Forelimb muscle (tissue), 1 donor: ENCODE results near the gene CHAC1. TPM values are rescaled to one million over a fixed set of nuclear protein-coding genes. Genes with fewer than 3 reads are reported as not detected.

Source experiments
- DNase-seq: peaks from one replicate; pipeline ENCODE4 v3.0.0-alpha.2; 2013; ENCODE audit warnings: low read depth
- polyA plus RNA-seq: library from polyadenylated mRNA; unstranded; fragments of 120-200 nt; gene quantifications from one replicate; pipeline ENCODE4 v1.2.1, GENCODE V29; 2013; ENCODE audit not compliant: insufficient read length

CHAC1 gene, protein sequence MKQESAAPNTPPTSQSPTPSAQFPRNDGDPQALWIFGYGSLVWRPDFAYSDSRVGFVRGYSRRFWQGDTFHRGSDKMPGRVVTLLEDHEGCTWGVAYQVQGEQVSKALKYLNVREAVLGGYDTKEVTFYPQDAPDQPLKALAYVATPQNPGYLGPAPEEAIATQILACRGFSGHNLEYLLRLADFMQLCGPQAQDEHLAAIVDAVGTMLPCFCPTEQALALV
- 9.5 TPM for polyA plus RNA-seq

DNA sequence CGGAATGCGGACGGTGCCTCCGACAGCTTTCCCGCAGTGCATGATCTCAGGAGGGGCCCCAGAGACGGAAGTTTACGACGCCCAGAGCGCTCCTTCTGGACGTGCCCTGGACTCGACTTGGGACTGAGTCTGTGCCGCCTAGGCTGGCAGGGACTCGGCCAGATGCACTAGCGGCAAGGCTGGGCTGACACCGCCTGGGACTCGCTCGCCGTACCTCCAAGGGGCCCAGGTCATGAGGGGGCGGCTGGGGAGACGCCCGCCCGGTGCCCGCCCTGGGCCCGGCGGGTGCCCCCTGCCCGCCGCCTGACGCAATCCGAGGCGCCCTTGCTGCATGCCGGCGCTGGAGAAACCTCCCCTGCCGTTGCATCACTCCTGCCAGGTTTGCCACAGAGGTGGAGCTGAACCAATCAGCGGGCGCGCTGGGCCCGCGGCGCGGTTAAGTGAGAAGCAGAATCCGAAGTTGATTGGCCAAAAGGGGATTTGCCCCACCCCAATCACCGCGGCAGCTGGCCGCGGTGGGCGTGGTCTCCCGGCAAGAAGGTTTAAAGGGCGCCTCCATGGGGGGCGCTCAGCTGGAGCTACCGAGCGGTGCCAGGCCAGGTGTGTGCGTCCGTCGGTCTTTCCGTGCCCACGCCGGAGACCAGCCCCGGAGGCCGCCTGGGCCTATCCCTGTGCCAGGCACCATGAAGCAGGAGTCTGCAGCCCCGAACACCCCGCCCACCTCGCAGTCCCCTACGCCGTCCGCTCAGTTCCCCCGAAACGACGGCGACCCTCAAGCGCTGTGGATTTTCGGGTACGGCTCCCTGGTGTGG, at the start of gene CHAC1:
TSS of gene CHAC1 (plus strand) at position 571 of the 812 bp plus-strand sequence. CDS start at position 684, 113 bp downstream.
- DNase-seq: peak; percentile 77

DNA sequence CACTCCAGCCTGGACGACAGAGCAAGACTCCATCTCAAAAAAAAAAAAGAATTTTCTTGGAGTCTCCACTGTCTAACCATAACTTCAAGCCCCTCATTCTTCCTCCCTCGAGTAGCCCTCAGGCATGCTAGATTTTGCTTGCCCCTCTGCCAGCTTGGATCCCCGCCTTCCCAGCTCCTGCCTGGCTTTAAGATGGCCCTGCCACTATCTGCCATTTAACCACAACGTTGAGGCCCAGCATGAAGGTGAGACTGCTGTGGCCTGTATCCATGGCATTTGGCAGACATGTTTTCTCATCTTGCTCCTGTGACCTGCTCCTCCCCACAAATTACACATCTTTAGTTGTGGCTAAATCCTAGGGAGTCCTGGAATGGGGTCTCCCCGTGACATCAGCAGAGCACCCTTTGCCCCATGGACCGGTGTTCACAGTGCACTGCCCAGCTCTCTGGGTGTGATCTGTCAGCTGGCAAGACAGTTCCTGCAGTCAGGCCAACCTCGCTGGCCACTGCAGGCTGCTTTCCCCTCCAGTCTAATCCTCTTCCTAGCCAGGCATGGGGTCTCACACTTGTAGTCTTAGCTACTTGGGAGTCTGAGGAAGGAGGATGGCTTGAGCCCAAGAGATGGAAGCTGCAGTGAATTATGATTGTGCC, 48.6 kb upstream of the CHAC1 start:
- DNase-seq: no peak

DNA sequence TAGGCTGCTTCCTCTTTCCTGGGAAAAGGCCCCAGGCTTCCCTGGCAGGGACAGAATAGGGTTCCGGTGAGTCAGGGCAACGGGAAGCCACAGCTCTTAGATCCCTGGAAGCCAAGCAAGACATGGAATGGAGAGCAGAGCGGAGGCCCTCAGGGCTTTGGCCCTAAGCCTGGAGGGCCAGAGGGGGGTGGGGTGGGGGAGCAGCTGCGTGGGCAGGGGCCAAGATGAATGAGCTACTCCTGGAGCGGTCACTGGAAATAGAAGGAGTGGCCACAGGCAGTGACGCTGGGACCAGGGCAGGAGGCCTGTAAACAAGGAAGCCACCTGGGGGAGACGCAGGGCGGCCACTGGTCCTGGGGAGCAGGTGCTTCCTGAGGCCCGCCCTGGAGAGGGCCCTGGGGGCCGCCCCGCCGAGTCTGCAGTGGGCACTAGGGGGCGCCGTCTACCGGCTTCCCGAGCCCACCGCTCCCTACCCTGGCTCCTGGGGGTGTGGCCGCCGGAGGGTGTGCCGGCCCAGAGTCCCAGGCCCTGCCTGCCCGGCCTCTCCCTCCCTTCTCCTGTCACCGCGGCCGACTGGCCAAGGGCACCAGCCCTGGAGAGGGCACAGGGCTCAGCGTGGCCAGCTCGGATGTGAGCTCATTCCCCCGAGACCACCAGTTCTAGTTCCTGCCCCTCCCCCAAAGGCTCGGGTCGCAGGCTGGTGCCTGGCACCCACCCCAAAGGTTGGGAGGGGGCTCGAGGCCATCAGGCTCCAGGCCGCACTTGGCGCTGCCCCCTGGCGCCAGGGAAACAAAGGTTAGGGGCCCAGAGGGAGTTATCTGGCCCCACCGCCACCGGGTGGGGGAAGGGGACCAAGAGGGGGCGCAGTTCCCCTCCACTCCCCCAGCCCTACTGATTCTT, 46.9 kb upstream of the CHAC1 start:
- DNase-seq: peak; percentile 70

DNA sequence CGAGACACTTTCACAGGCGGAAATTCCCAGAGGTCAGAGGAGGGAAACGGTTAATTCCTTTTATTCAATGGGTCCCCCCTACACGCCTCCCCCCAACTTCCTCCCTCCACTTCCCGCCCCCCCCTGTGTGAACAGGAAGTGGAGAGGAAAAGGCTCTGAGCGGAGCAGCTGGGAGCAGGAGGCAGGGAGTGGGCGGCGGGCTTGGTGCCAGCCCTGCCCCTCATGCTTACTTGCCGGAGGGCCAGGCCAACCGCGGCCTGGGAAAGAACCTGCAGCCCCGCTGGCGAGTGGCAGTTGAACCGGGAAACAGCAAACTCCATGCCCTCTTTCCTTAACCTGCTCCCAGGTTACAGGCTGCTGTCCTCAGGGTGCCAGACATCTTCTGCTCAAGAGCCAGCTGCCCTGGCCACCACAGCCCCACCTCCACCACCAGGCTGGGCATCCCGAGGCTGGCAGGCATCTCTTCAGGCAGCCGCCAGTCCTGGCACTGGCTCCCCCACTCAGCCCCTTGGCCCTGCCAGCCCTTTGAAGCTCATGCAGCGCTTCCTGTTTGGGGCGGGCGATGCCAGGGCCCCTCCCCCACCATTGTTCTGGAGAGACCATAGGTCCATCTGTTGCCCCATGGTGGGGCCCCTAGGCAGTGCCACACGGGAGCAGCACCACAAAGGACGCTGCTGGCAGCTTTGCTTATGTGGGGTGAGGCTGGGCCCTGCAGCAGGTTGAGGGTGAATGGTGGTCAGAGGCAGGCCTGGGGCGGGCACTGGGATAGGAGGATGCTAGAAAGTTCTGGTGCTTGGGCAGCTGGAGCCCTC, 46.1 kb upstream of the CHAC1 start:
- DNase-seq: no peak

DNA sequence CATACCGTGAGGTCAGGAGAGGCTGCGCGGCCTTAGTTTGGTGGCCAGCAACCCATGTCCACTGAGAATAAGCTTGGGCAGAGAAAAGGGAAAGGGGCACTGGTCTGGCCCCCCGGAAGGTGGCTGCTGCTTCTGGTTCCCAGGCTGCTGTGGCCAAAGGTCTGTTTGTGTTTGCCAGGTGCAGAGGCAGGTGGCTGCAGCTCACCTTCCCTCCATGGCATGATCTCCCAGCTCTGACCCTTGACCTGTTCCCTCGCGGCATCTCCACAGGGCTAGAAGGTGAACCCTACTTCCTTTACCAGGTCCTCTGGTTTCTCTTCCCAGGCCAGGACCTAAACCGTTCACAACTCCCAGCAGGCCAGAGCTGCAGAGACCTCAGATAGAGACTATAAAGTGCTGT, 45.2 kb upstream of the CHAC1 start:
- no peak for DNase-seq

DNA sequence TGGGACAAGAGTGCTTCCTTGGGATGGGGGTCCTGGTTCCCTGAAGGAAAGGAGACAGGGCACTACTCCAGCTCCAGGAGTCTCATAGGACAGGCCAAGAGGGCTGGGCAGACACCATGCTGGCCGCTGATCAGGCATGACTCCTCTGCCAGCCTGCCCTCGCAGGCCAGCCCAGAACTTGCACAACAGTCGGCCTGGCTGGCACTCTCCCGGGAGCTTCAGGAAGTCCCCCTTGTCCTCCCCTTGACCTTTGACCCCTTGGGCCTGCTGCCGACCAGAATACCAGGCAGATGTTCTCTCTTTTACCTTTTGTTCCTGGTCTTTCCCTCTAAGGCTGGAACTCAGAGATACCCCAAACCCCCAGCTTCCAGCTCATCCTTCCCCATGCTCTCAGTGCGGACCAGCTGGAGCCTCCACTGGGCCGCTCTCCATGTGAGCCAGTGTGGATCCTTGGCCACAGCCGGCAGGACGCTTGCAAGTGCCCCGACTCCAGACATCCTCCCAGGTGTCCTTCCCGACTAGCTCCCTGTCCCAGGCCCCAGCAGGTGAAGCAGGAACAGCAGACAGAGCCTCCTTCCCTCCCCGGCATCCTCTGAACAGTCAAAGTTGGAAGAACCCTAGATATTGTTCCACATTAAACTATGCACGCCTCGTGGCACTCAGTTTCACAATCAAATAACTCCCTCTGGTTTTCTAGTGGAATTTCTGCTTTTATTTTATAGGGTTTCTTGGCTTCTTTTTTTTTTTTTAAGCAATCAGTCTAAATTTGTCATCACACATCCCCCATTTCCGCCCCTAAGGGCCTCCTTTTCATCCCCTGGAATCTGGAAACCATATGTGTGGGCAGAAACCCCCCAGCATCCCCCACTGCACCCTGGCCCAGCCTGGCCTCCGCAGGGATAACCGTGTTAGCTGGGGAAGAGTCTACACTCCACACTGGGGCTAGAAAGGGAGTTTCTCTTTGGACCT, 43.3 kb upstream of the CHAC1 start:
- no peak for DNase-seq

DNA sequence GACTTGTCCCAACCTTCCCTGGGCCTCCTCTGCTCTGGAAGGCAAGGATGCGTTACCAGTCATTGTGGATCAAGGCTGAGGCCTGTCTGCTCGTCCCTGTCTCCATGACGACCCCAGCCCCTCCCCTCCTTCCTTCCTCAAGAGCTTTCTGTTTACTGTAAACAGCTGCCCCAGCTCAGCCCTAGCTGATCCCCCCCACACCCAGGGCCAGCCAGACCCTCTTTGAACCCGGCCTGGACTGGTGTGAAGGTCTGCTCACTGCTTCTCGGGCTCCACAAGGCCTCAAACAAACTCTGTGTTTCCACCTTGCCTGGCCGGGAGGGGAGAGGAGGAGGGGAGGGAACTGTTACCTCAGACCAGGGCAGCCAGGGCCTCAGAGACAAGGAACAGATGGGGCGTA, 42.1 kb upstream of the CHAC1 start:
- no peak for DNase-seq

DNA sequence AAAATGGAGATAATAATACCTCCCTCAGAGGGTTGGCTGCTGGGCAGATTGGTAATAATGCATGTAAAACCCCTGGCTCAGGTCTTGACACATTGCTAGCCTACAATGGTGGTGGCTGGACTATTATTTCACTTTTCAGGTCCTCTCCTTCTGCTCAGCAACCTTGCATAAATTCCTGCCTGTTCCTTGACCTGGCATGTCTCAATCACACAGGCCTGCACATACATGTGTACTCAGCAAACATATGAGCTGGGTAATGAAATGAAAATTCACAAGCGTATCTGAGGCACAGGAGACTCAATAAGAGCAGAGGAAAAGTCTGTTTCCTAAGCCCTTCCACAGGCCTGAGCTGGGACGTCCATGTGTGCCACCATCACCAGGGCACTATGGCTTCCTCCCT, 41.6 kb upstream of the CHAC1 start:
- DNase-seq: no peak

DNA sequence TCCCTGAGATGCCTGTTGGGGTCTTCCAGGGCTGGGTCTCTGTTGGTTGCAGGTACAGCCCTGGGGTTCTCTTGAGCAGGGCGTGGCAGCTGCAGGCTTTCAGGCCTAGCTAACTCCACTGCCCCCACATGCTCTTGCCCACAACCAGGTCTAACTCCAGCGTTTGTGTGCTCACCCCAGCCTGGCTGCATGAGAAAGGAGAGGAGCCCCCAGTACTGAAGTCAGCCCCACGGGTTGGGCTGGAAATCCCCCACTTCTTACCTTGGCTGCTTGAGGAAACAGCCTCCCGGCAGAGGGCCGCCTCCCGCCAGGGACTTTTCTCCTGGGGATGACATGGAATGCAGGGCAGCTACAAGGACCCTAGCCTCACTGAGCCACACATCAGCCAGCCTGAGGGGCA, 40.8 kb upstream of the CHAC1 start:
- no peak for DNase-seq

DNA sequence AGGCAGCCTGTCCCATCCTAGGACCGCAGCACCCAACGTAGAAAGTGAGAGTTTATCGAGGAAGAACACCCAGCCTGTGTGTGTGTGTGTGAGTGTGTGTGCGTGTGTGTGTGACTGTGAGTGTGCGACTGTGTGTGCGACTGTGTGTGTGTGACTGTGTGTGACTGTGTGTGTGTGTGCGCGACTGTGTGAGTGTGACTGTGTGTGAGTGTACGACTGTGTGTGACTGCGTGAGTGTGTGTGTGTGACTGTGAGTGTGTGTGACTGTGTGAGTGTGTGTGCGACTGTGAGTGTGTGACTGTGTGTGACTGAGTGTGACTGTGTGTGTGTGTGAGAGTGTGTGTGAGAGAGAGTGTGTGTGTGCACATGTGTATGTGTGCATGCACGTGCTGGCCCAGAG, 39.3 kb upstream of the CHAC1 start:
- DNase-seq: no peak

DNA sequence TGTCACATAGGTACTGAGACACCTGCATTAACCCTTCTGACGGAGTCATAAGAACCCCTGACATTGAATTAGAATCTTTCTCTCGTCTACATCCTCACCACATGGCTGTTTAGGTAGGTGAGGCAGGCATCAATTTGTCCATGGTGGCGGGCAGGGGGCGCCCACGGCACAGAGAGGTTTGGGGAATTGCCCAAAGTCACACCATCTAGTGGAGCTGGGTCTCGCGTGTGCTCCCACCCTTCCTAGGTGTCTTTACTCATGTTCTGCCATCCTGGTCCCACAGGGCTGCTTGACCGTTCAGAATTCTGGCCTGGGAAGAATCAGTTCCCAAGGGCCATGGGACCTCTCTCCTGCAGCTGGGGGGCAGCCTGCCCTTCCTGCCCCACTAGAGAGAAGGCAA, 38.8 kb upstream of the CHAC1 start:
- DNase-seq: no peak

DNA sequence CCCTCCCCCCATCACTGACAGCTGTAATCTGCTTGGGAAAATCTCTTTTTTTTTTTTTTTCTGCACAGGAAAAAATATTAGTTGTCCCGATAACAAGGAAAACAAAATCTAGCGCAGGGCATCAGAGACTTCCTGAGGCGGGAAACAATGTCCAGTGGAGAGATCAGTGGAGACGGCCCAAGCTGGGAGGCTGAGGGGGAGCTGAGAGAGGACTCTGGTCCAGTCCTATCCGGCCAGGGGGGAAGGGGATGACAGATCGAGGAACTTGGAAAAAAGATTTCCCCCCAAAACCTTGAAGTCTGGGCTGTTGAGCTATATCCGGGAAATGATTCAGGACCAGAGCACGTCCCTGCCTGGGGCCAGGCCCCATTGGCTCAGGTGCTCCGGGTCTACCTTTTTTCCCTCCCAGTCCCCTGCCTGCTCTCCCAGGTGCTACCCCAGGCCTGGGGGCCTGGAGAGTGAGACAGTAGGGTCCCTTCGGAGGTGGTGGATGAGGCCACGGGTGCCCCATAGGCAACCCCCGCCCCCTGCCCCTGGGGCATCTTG, 38.1 kb upstream of the CHAC1 start:
- no peak for DNase-seq

DNA sequence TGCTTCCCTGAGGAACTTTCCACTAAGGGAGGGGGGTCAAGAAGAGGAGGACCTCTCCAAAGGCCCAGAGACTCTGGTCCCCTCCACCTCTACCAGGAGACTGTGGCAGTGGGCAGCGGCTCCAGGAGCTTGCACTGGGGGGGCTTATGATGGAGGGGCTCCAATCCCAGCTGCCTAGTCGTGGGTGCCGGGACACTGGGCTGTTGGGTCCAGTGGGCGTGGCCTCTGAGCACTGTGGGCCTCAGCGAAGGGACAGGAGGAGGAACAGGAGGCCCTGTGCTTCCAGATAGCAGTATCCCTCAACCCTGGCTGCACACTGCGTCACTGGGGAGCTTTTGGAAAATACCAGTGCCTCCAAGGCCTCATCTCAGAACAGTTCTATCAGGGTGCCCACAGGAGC, 37.6 kb upstream of the CHAC1 start:
- no peak for DNase-seq

DNA sequence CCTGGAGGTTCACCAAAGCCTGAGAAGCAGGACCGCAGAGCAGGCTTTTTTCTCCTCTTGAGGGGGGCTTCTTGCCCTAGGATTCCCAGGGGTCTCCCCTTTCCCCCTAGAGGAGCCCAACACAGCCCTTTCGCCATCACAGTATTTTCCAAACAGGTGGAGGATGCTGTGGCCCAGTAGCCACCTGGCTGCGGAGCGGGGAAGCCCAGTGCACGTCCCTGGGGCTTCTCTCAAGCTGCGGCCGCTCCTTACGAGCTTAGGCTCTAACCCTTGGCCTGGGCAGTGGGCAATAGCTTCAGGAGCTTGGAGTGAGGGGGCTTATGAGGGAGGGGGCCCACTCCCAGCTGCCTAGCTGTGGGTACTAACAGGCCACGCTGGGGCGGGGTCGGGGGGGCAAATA, 35.7 kb upstream of the CHAC1 start:
- no peak for DNase-seq

DNA sequence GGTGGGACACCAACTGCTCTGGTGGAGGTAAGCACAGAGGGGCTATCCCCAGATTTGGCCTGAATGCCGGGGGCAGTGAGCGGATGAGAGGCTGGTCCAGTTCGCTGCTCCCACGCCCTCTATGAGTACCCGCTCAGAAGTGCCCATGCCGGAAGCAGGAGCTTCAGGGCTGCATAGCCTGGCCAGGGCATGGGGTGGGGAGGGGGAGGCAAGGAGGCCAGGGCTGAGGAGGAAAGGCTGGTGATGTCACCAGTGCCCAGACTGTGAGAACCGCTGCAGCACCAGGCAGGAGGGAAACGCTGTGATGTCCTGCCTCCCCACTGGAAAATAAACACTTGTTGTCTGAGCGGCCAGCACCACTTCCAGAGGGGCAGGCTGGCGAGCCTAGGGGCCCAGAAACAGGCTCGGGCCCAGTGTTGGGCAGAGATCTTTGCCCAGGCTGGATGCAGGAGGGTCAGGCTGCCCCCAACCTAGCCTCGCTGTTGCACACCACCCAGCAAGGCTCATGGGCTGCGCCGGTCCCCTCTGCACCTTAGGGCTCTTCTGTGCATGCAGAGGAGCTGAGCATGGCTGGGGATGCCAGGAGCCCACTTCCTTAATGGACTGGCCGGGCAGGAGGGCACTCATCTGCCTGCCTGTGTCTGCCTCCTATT, 35.0 kb upstream of the CHAC1 start:
- DNase-seq: no peak

DNA sequence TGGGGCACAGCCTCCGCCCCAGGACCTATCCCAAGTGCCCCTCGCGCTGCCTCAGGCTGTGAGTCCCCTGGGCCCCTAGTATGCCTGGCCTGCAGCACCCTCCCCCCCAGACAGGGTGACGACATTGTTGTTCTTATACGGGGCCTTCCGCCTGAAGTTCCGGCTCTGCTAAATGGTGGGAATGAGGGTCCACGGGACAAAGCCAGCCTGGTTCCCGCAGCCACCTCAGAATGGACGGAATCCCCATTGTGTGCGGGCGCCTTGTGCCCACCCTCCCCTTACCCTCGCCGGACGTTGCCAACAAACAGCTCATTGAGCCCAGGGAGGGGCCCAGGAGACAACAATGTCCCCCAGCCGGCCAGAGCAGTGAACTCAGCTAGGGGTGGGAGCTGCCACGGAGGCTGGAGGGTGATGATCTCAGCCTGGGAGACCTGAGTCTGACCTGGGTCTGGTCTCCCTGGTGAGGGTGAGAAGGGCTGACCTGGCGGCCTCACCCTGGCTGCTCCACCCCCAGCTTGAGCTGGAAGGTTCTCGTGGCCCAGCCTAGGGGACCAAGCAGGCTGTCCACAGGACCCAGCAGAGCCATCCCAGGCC, 34.4 kb upstream of the CHAC1 start:
- no peak for DNase-seq

DNA sequence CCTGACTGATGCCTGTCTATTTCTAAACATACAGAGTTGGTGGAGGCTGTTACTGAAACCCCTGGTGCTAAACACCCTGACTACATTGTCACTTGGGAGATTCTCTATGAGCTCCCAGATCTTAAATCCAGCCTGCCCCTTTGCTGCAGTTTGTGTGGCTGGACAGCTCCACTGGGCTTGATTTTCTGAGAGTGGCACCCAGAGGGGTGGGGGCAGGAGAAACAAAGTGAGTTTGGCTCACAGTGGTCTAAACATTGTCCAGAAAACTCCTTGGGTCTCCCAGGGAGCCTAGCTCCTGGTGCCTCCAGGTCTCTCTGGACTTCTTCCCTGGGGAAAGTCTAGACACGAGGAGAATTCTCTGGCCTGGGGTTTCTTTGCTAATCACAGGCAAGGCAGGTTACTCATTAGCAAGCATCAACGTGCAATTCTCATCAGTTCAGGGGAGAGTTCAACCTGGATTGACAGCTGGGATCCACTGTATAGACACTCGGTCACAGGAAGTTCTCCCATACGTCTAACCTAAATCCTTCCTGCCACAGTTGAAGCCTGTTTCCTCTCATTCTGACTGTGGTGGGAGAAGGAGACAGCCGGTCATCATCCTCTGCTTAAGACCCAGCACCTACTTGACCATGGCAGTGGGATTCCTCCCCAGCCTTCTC, 31.2 kb upstream of the CHAC1 start:
- DNase-seq: no peak

DNA sequence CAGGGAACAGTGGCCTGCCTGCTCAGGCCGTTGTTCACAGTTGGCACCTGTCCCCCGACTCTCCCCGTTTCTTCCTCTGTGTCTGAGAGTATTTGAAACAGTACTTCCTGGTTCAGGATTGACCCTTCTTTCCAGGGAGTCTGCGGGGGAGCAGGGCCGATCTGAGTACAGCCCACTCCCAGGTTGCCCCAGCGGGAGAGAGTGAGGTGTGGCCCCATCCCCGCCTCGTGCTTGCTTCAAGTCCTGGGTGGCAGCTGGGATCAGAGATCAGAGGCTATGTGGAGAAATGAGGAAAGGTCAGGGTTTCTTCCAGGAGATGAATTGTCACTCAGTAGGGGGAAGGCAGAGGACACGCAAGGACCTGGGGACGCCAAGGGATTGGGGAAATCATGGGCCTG, 30.7 kb upstream of the CHAC1 start:
- DNase-seq: no peak
